GM12865 (cell line): ENCODE measurements around the gene CEP55.
"Not testable (repeated sequence)": the region's sequence is repeated elsewhere in the genome, so short reads cannot be mapped to it uniquely, and the experiment has no call there.

Source experiments
- DNase-seq: peaks from one replicate; pipeline ENCODE4 v3.0.0; 2010; ENCODE audit warnings: low read depth
- H3K4me3 ChIP-seq: 2 replicates; pipeline ENCODE4 v1.5.1; 2011; ENCODE audit warnings: mild to moderate bottlenecking, low read depth, low read length, control low read depth
- CTCF ChIP-seq: IDR thresholded peaks from 2 replicates; pipeline ENCODE4 v1.5.1; 2011; ENCODE audit warnings: low read length, control low read depth, low read depth, inconsistent platforms; ENCODE audit not compliant: insufficient read depth; ENCODE audit errors: missing control alignments

CEP55 gene

GRCh38 chr10:93516006-93516380 is 19.6 kb downstream of the CEP55 start:
- no peak for TF ChIP-seq CTCF
- DNase-seq = no peak
- no peak overlapping the region for H3K4me3 ChIP-seq

GRCh38 chr10:93518531-93518930 is 22.1 kb downstream of the CEP55 start:
- DNase-seq = no peak
- H3K4me3 ChIP-seq = no peak overlapping the region
- no peak for TF ChIP-seq CTCF

GRCh38 chr10:93535293-93535692 is 38.9 kb downstream of the CEP55 start:
- no peak overlapping the region for H3K4me3 ChIP-seq
- no peak for TF ChIP-seq CTCF
- DNase-seq = no peak

- DNase-seq, H3K4me3 ChIP-seq: not testable (repeated sequence)
Observed at GRCh38 chr10:93540871-93541270, 44.5 kb downstream of the CEP55 start.

- peak; percentile 59 for TF ChIP-seq CTCF
- DNase-seq = peak; percentile 17
- H3K4me3 ChIP-seq = no peak overlapping the region
Observed at GRCh38 chr10:93541402-93542357, 45.3 kb downstream of the CEP55 start.

GRCh38 chr10:93542358-93542791 is 46.0 kb downstream of the CEP55 start:
- no peak overlapping the region for H3K4me3 ChIP-seq
- no peak for DNase-seq
- no peak for TF ChIP-seq CTCF

- not testable (repeated sequence) for H3K4me3 ChIP-seq, DNase-seq
Observed at GRCh38 chr10:93546995-93547394, 50.6 kb downstream of the CEP55 start.

- no peak overlapping the region for H3K4me3 ChIP-seq
- DNase-seq = no peak
- no peak for TF ChIP-seq CTCF
Observed at GRCh38 chr10:93547522-93547921, 51.1 kb downstream of the CEP55 start.
